Thymus (tissue), 11 donors: ENCODE results near the gene ZBP1. TPM values are rescaled to one million over a fixed set of nuclear protein-coding genes. Genes with fewer than 3 reads are reported as not detected.

Experiments used
- DNase-seq, 9 donors: peaks; one replicate each; pipeline ENCODE4 v3.0.0-alpha.2; 2013; ENCODE audit warnings: low spot score in 9 of 9, low read depth in 6 of 9, missing footprints in 1 of 9
- H3K27ac ChIP-seq, 2 donors: one replicate each; pipeline ENCODE4 v1.5.1; 2013; ENCODE audit warnings: control low read depth in 1 of 2, low read depth in 1 of 2, low read length in 1 of 2, mild to moderate bottlenecking in 1 of 2, moderate library complexity in 1 of 2
- H3K27me3 ChIP-seq, 2 donors: one replicate each; pipeline ENCODE4 v1.5.1; 2013; ENCODE audit warnings: low read length in 1 of 2; ENCODE audit not compliant: control insufficient read depth in 2 of 2, insufficient read depth in 1 of 2
- H3K36me3 ChIP-seq, 2 donors: one replicate each; pipeline ENCODE4 v1.5.1; 2013; ENCODE audit warnings: low read length in 1 of 2, mild to moderate bottlenecking in 1 of 2, moderate library complexity in 1 of 2; ENCODE audit not compliant: control insufficient read depth in 2 of 2, insufficient read depth in 2 of 2
- H3K4me1 ChIP-seq, 2 donors: one replicate each; pipeline ENCODE4 v1.5.1; 2013; ENCODE audit warnings: low read length in 2 of 2; ENCODE audit not compliant: control insufficient read depth in 2 of 2, insufficient read depth in 2 of 2
- H3K4me3 ChIP-seq, 2 donors: one replicate each; pipeline ENCODE4 v1.5.1; 2013; ENCODE audit warnings: low read length in 2 of 2, control low read depth in 1 of 2, mild to moderate bottlenecking in 1 of 2
- H3K9me3 ChIP-seq, 2 donors: one replicate each; pipeline ENCODE4 v1.5.1; 2013; ENCODE audit warnings: low read length in 1 of 2, mild to moderate bottlenecking in 1 of 2; ENCODE audit not compliant: control insufficient read depth in 2 of 2, insufficient read depth in 1 of 2
- WGBS: extraction: QIAGEN DNeasy Blood & Tissue Kit; methylation state at CpG from one replicate; pipeline ENCODE4 v1.1.7; 2013; 5-methylcytosine and 5-hydroxymethylcytosine counted together
- polyA plus RNA-seq: library from polyadenylated mRNA; stranded (reverse); fragments of 200-250 nt; gene quantifications from one replicate; pipeline ENCODE4 v1.2.3, GENCODE V29; 2013
- total RNA-seq: library from RNA; stranded (reverse); fragments of 120-200 nt; gene quantifications from one replicate; pipeline ENCODE4 v1.2.4, GENCODE V29; 2013
- donor health status: healthy.

ZBP1 gene
- total and polyA plus RNA-seq, 2 donors: 2.0 to 3.4 TPM

- Histone ChIP-seq H3K27ac (no peak overlapping the region), H3K27me3 (peaks cover 0 to 3% of the 10 kb centered on the region in 2 donors), H3K9me3 (no peaks in the 10 kb centered on the region), H3K36me3 (no peaks in the 10 kb centered on the region), H3K4me1 (no peaks in the 10 kb centered on the region), H3K4me3 (no peak overlapping the region)
- no peak for DNase-seq
- WGBS: 88% methylated on average over 8 of the region's 8 CpGs
Measured at GRCh38 chr20:57559658-57560553, 60.3 kb downstream of the ZBP1 start.

GRCh38 chr20:57559289-57559634 lies 61.0 kb downstream of the ZBP1 start:
- H3K36me3 ChIP-seq: no peaks in the 10 kb centered on the region
- no peak overlapping the region for H3K27ac ChIP-seq
- no peak overlapping the region for H3K4me3 ChIP-seq
- no peaks in the 10 kb centered on the region for H3K4me1 ChIP-seq
- peaks cover 0 to 3% of the 10 kb centered on the region in 2 donors for H3K27me3 ChIP-seq
- no peaks in the 10 kb centered on the region for H3K9me3 ChIP-seq
- 93% methylated on average over 10 of the region's 10 CpGs for WGBS
- no peak for DNase-seq

DNA sequence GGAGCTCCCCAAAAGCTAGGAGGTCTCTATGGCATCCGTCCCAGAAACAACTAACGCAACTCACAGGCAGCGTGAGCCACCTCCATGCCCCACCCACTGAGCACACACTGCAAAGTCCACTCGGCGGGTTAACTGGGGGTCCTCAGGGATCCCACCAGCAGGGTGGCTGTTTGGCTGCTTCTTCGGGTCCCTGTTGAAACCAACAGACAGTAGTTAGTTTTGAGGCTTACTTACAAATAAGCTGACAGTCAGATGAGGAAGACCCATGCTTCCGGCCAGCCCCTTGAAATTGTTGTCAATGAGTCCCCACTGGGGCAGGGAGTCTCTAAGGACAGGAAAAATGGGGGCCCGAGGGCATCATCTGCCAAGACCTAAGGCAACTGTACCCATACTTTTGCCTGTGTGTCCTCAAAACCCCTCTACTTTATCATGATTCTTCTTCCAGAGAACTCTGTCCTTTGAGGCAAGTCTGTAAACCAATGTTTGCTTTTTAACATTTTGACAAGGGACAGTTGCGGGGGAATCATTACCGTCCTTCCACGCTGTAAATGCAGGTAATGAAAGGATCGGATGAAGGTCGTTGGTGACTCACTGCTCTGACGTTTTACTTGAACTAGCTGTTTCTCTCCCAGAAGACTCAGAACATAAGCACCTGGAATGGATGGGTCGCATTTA lies 61.5 kb downstream of the ZBP1 start:
- DNase-seq: no peak
- Histone ChIP-seq H3K36me3 (no peaks in the 10 kb centered on the region), H3K4me1 (no peaks in the 10 kb centered on the region), H3K9me3 (no peaks in the 10 kb centered on the region), H3K27ac (no peak overlapping the region), H3K4me3 (no peak overlapping the region), H3K27me3 (peaks cover 0 to 3% of the 10 kb centered on the region in 2 donors)
- WGBS: 84% methylated on average over 15 of the region's 15 CpGs

- WGBS: 90% methylated on average over 9 of the region's 9 CpGs
- Histone ChIP-seq H3K36me3 (no peaks in the 10 kb centered on the region), H3K9me3 (no peaks in the 10 kb centered on the region), H3K4me3 (no peak overlapping the region), H3K4me1 (no peaks in the 10 kb centered on the region), H3K27ac (no peak overlapping the region), H3K27me3 (peaks cover 0 to 3% of the 10 kb centered on the region in 2 donors)
- no peak for DNase-seq
Measured at GRCh38 chr20:57557926-57558613, 62.2 kb downstream of the ZBP1 start.

- no peak for DNase-seq
- WGBS: 95% methylated on average over 3 of the region's 3 CpGs
- H3K9me3 ChIP-seq: no peaks in the 10 kb centered on the region
- no peaks in the 10 kb centered on the region for H3K4me1 ChIP-seq
- no peak overlapping the region for H3K4me3 ChIP-seq
- H3K27me3 ChIP-seq: peaks cover 0 to 3% of the 10 kb centered on the region in 2 donors
- no peak overlapping the region for H3K27ac ChIP-seq
- no peaks in the 10 kb centered on the region for H3K36me3 ChIP-seq
Measured at GRCh38 chr20:57556980-57557274, 63.3 kb downstream of the ZBP1 start.

- Histone ChIP-seq H3K4me3 (no peak overlapping the region), H3K9me3 (no peaks in the 10 kb centered on the region), H3K27me3 (peaks cover 0 to 3% of the 10 kb centered on the region in 2 donors), H3K36me3 (no peaks in the 10 kb centered on the region), H3K27ac (no peak overlapping the region), H3K4me1 (no peaks in the 10 kb centered on the region)
- WGBS: 75% methylated on average over 11 of the region's 11 CpGs
- no peak for DNase-seq
Measured at GRCh38 chr20:57555457-57556184, 64.6 kb downstream of the ZBP1 start.

Other genes with a start within 250 kb of the ZBP1 start
- gene RBM38, start 229.0 kb downstream of the ZBP1 start, total RNA-seq: 49.2 TPM
- 84.6 TPM for gene RBM38, start 229.0 kb downstream of the ZBP1 start, polyA plus RNA-seq
- 0.05 TPM for gene CTCFL, start 95.3 kb downstream of the ZBP1 start, total RNA-seq
- 0.07 TPM for gene CTCFL, start 95.3 kb downstream of the ZBP1 start, polyA plus RNA-seq
- 0.19 TPM for gene PCK1, start 59.3 kb downstream of the ZBP1 start, total RNA-seq
- gene PCK1, start 59.3 kb downstream of the ZBP1 start, polyA plus RNA-seq: 0.30 TPM
- gene PMEPA1, start 89.6 kb upstream of the ZBP1 start, total RNA-seq: 1.0 TPM
- gene PMEPA1, start 89.6 kb upstream of the ZBP1 start, polyA plus RNA-seq: 5.1 TPM